HepG2 (cell line): ENCODE measurements around the gene GRID1. TPM values are rescaled to one million over a fixed set of nuclear protein-coding genes. Genes with fewer than 3 reads are reported as not detected.

ENCODE experiments used
- ATAC-seq: fragments of 200-7000 bp; cut with Tn5 transposase; 3 replicates; pipeline ENCODE4 v1.9.1; 2020; ENCODE audit warnings: mild to moderate bottlenecking, moderate library complexity
- BruUV-seq: library from RNA; stranded (reverse); fragments of 400-500 nt; replicated peaks from 2 replicates; lab custom pipeline; 2021; lab: Mats Ljungman, UMichigan
- CTCF ChIA-PET: fragments of 300-600 bp; formaldehyde crosslinking; extraction: SDS; loops from one replicate; lab custom pipeline; 2021; ENCODE audit warnings: low total read pairs, inconsistent platforms, low intra/inter-chr PET ratio; lab: Yijun Ruan, JAX
- POLR2A ChIA-PET: fragments of 350-600 bp; sonication (Branson Sonifier 250); formaldehyde crosslinking; loops from one replicate; lab custom pipeline; 2020; ENCODE audit warnings: antibody characterized with exemption, inconsistent platforms; lab: Yijun Ruan, JAX
- DNase-seq: peaks from one replicate; pipeline ENCODE4 v3.0.0-alpha.2; 2015; ENCODE audit warnings: low spot score
- FAIRE-seq: peaks from 3 replicates; lab custom pipeline; 2011; peaks lifted over from hg19 to GRCh38; lab: Jason Lieb, UNC
- H2AFZ ChIP-seq: one replicate; pipeline ENCODE4 v1.6.1; 2011; ENCODE audit warnings: low read length, inconsistent platforms
- H3K27ac ChIP-seq: fragments of 300-600 bp; 3 replicates; pipeline ENCODE4 v1.8.0; 2011; ENCODE audit warnings: mixed run types, mild to moderate bottlenecking, mixed read lengths, low read length, inconsistent platforms; ENCODE audit not compliant: insufficient read depth; ENCODE audit errors: extremely low read length
- H3K27me3 ChIP-seq, 2 experiments: fragments of 200-600 bp in 1 of 2; 2 replicates in 1 of 2; 3 replicates in 1 of 2; pipeline versions ENCODE4 v1.6.0 to v1.8.0; 2011; ENCODE audit warnings: low read length in 2 of 2, mild to moderate bottlenecking in 2 of 2, moderate library complexity in 2 of 2, inconsistent platforms in 1 of 2; ENCODE audit not compliant: insufficient read depth in 2 of 2, control insufficient read depth in 1 of 2
- H3K36me3 ChIP-seq, 2 experiments: fragments of 200-600 bp in 1 of 2; replicated peaks in 1 of 2; 2 replicates in 1 of 2; 3 replicates in 1 of 2; pipeline versions ENCODE4 v1.5.1 to v1.8.0; 2011; ENCODE audit warnings: low read length in 2 of 2, inconsistent platforms in 1 of 2; ENCODE audit not compliant: insufficient read depth in 2 of 2, control insufficient read depth in 1 of 2
- H3K4me1 ChIP-seq: 2 replicates; pipeline ENCODE4 v1.5.1; 2012; ENCODE audit warnings: low read length, inconsistent platforms; ENCODE audit not compliant: insufficient read depth
- H3K4me2 ChIP-seq: 2 replicates; pipeline ENCODE4 v1.6.0; 2011; ENCODE audit warnings: low read depth, low read length, inconsistent platforms
- H3K4me3 ChIP-seq, 3 experiments: fragments of 200-600 bp in 1 of 3; sonication (generic), shearing (Covaris generic) in 1 of 3; replicated peaks in 1 of 3; 2 replicates each; pipeline ENCODE4 v1.5.1; 2011 to 2016; ENCODE audit warnings: low read length in 3 of 3, inconsistent platforms in 2 of 3, low read depth in 2 of 3, mild to moderate bottlenecking in 2 of 3, control low read depth in 1 of 3, mixed read lengths in 1 of 3; ENCODE audit not compliant: insufficient read depth in 1 of 3
- H3K79me2 ChIP-seq: one replicate; pipeline ENCODE4 v1.6.1; 2011; ENCODE audit warnings: low read length, inconsistent platforms; ENCODE audit not compliant: insufficient read depth
- H3K9ac ChIP-seq: 2 replicates; pipeline ENCODE4 v1.6.0; 2011; ENCODE audit warnings: mild to moderate bottlenecking, low read depth, low read length, inconsistent platforms; ENCODE audit not compliant: insufficient read depth
- H3K9me3 ChIP-seq: 2 replicates; pipeline ENCODE4 v1.5.1; 2012; ENCODE audit warnings: mild to moderate bottlenecking, low read length
- H4K20me1 ChIP-seq: 2 replicates; pipeline ENCODE4 v1.6.0; 2011; ENCODE audit warnings: inconsistent platforms, mild to moderate bottlenecking, low read length, moderate library complexity; ENCODE audit not compliant: insufficient read depth
- AKAP8 ChIP-seq: sonication (generic); formaldehyde crosslinking; IDR thresholded peaks from 2 replicates; pipeline ENCODE4 v1.5.1; 2020; ENCODE audit warnings: mild to moderate bottlenecking, missing genetic modification reagents
- FOSL1 ChIP-seq: sonication (generic); formaldehyde crosslinking; IDR thresholded peaks from 2 replicates; pipeline ENCODE4 v1.9.0; 2021; ENCODE audit warnings: missing genetic modification reagents, borderline replicate concordance
- FOXP4 ChIP-seq: sonication (generic); formaldehyde crosslinking; IDR thresholded peaks from 2 replicates; pipeline ENCODE4 v1.4.0; 2020; ENCODE audit warnings: missing genetic modification reagents
- FUBP1 ChIP-seq: sonication (generic); formaldehyde crosslinking; IDR thresholded peaks from 2 replicates; pipeline ENCODE4 v1.5.1; 2020; ENCODE audit warnings: missing genetic modification reagents, mild to moderate bottlenecking, borderline replicate concordance
- HHEX ChIP-seq: IDR thresholded peaks from 2 replicates; pipeline ENCODE4 v1.6.1; 2016; ENCODE audit warnings: control low read depth
- NFRKB ChIP-seq: fragments of 450-650 bp; IDR thresholded peaks from 2 replicates; pipeline ENCODE4 v1.6.1; 2017
- PAWR ChIP-seq: sonication (generic); formaldehyde crosslinking; IDR thresholded peaks from 2 replicates; pipeline ENCODE4 v1.4.0; 2020; ENCODE audit warnings: missing genetic modification reagents, mild to moderate bottlenecking, borderline replicate concordance
- PHF5A ChIP-seq: IDR thresholded peaks from one replicate; pipeline ENCODE4 v1.6.1; 2018; ENCODE audit warnings: low read depth, missing genetic modification reagents; ENCODE audit not compliant: unreplicated experiment
- SAFB2 ChIP-seq: sonication (generic); formaldehyde crosslinking; IDR thresholded peaks from 2 replicates; pipeline ENCODE4 v1.5.1; 2020; ENCODE audit warnings: missing genetic modification reagents, low read depth, mild to moderate bottlenecking, borderline replicate concordance
- SP140L ChIP-seq: sonication (generic); formaldehyde crosslinking; IDR thresholded peaks from 2 replicates; pipeline ENCODE4 v1.4.0; 2020; ENCODE audit warnings: missing genetic modification reagents, borderline replicate concordance
- THAP11 ChIP-seq: IDR thresholded peaks from 2 replicates; pipeline ENCODE4 v1.6.1; 2016; ENCODE audit warnings: missing biosample characterization, missing genetic modification reagents
- ZFP91 ChIP-seq: sonication (generic); formaldehyde crosslinking; IDR thresholded peaks from 2 replicates; pipeline ENCODE4 v1.9.0; 2022; ENCODE audit warnings: missing genetic modification reagents, mild to moderate bottlenecking, borderline replicate concordance
- ZNF83 ChIP-seq: sonication (generic); formaldehyde crosslinking; IDR thresholded peaks from 2 replicates; pipeline ENCODE4 v1.4.0; 2020; ENCODE audit warnings: missing genetic modification reagents, mild to moderate bottlenecking, borderline replicate concordance
- WGBS: methylation state at CpG from one replicate; pipeline ENCODE4 v1.1.6; 2017; ENCODE audit warnings: low lambda C conversion rate; 5-methylcytosine and 5-hydroxymethylcytosine counted together
- in situ Hi-C: cut with HindIII; loops from 2 replicates; pipeline ENCODE4 v1.10.0; 2017; ENCODE audit warnings: low pct_unique_long_range_greater_than_20kb; ENCODE audit not compliant: extremely low pct_ligation_motif_present
- intact Hi-C: fragments of 100-400 bp; cut with micrococcal nuclease; formaldehyde crosslinking; loops from one replicate; pipeline ENCODE4 v1.10.0; 2022; ENCODE audit not compliant: unreplicated experiment
- polyA plus RNA-seq, 8 experiments: library from polyadenylated mRNA; depleted of rRNA in 3 of 8; stranded (reverse) in 7 of 8; unstranded in 1 of 8; fragments of >200 nt; fragmentation: Illumina TruSeq in 4 of 8; extraction: Trizol in 4 of 8; gene quantifications; 2 replicates each; pipeline versions ENCODE4 v1.2.1 to v1.2.3, GENCODE V29; 2011 to 2016; ENCODE audit warnings: low read depth in 4 of 8, missing spikeins in 1 of 8, mixed read lengths in 1 of 8; ENCODE audit not compliant: insufficient read depth in 1 of 8
- total RNA-seq, 5 experiments: library from RNA; depleted of rRNA; stranded (reverse); fragments of >200 nt; fragmentation: Illumina TruSeq; extraction: Trizol; gene quantifications; 2 replicates each; pipeline ENCODE4 v1.2.3, GENCODE V29; 2016; ENCODE audit warnings: low read depth in 1 of 5

GRID1 gene
- total and polyA plus RNA-seq, 2 of the 13 experiments (the other 11 are each of a cell fraction or from before 2014, with no cell fraction given), result 0.05 TPM; not detected in 1

GRCh38 chr10:86071758-86072157 lies 294.8 kb downstream of the GRID1 start:
- Histone ChIP-seq H3K9me3 (no peaks in the 10 kb centered on the region), H3K4me2 (no peak overlapping the region), H3K9ac (no peak overlapping the region), H3K4me3 (no peak overlapping the region), H4K20me1 (no peaks in the 10 kb centered on the region), H2AFZ (no peak overlapping the region), H3K4me1 (no peaks in the 10 kb centered on the region), H3K79me2 (no peaks in the 10 kb centered on the region), H3K36me3 (no peaks in the 10 kb centered on the region), H3K27me3 (peaks cover 0 to 3% of the 10 kb centered on the region in 2 experiments; a peak in 1 of 5 replicates), H3K27ac (no peak overlapping the region)
- in situ Hi-C loops (no loop called here), intact Hi-C loops (no loop called here)
- no peak for FAIRE-seq
- DNase-seq, result no peak
- CTCF ChIA-PET, result no interaction called here
- no peak for ATAC-seq
- WGBS, result 0% methylated on average over 4 of the region's 4 CpGs
- POLR2A ChIA-PET, result no interaction called here
- TF ChIP-seq PAWR (CRISPR knock-in tag) (no peak), AKAP8 (CRISPR knock-in tag) (no peak), ZFP91 (CRISPR knock-in tag) (no peak), ZNF83 (no peak), SP140L (CRISPR knock-in tag) (no peak), FOSL1 (no peak)
- BruUV-seq, result no TSS peak

GRCh38 chr10:86071145-86071544 lies 295.4 kb downstream of the GRID1 start:
- BruUV-seq, result no TSS peak
- 1% methylated on average over 4 of the region's 5 CpGs for WGBS
- ChIA-PET POLR2A (no interaction called here), CTCF (no interaction called here)
- ATAC-seq (no peak), FAIRE-seq (no peak), DNase-seq (no peak)
- Histone ChIP-seq H3K27me3 (peaks cover 0 to 3% of the 10 kb centered on the region in 2 experiments; a peak in 1 of 5 replicates), H3K9me3 (no peaks in the 10 kb centered on the region), H3K4me2 (no peak overlapping the region), H2AFZ (no peak overlapping the region), H3K4me3 (no peak overlapping the region), H3K36me3 (no peaks in the 10 kb centered on the region), H3K27ac (no peak overlapping the region), H4K20me1 (no peaks in the 10 kb centered on the region), H3K79me2 (no peaks in the 10 kb centered on the region), H3K4me1 (no peaks in the 10 kb centered on the region), H3K9ac (no peak overlapping the region)
- intact Hi-C loops, result no loop called here
- in situ Hi-C loops, result no loop called here
- no peak for TF ChIP-seq PHF5A (CRISPR knock-in tag)
- TF ChIP-seq HHEX (CRISPR knock-in tag), result no peak
- TF ChIP-seq NFRKB, result no peak
- no peak for TF ChIP-seq FOXP4
- TF ChIP-seq THAP11 (CRISPR knock-in tag), result no peak
- TF ChIP-seq SAFB2 (CRISPR knock-in tag), result no peak
- no peak for TF ChIP-seq FUBP1 (CRISPR knock-in tag)
